ENCODE results near the gene ASTN2. TPM values are rescaled to one million over a fixed set of nuclear protein-coding genes. Genes with fewer than 3 reads are reported as not detected.

ASTN2 gene
- total and polyA plus RNA-seq, 2 donors (not counting 3 experiments of a cell fraction or from before 2014, with no cell fraction given), result 1.0 to 1.9 TPM

DNA sequence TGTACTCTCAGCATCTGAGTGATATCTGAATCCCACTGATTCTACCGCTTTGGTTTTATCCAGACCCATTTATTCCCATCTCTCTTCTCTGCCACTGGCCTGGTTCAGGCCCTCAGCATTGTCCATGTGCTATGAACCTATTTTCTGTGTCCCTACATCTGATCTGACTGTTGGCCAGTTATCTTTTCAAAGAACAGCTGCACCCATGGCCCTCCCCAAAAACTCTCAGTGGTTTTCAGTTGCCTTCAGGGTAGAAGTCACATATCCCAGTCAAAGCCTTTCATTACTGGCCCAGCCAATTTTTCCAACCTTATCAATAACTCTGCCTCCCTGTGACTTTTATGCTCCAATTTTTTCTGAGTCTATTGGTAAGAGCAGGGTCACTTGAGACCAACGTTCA, 430.7 kb downstream of the ASTN2 start:
- no peaks in the 10 kb centered on the region for H4K20me1 ChIP-seq (replicated peaks; ENCODE audit: control insufficient read depth, extremely low read depth, insufficient read depth, low read length)
- H3K27ac ChIP-seq (ENCODE audit: insufficient read depth, low read depth, low read length), result no peak overlapping the region
- H3K27me3 ChIP-seq (ENCODE audit: control insufficient read depth in 2 of 2, insufficient read depth in 2 of 2, low read length in 2 of 2), result no peaks in the 10 kb centered on the region
- FAIRE-seq (no peak), DNase-seq (ENCODE audit: low read depth, low spot score) (no peak)
- dilution Hi-C loops (cut with MboI; ENCODE audit: extremely low pct_ligation_motif_present, low sequenced_read_pairs), result no loop called here
- H3K9me1 ChIP-seq (replicated peaks; ENCODE audit: control insufficient read depth, extremely low read depth, insufficient read depth, low read length), result no peaks in the 10 kb centered on the region
- H3K4me1 ChIP-seq (ENCODE audit: control insufficient read depth, extremely low read depth, insufficient read depth, low read length), result no peaks in the 10 kb centered on the region
- no peaks in the 10 kb centered on the region for H3K36me3 ChIP-seq (ENCODE audit: control insufficient read depth in 2 of 2, extremely low read depth in 1 of 2, insufficient read depth in 2 of 2, low read length in 2 of 2)
- POLR2A ChIA-PET, result no interaction called here
- H3K9ac ChIP-seq (replicated peaks; ENCODE audit: extremely low read depth, insufficient read depth, low read length), result no peak overlapping the region
- no peaks in the 10 kb centered on the region for H3K79me2 ChIP-seq (ENCODE audit: control insufficient read depth, insufficient read depth, low read length)
- intact Hi-C loops (cut with micrococcal nuclease), result no loop called here
- H3K4me2 ChIP-seq (ENCODE audit: insufficient read depth, low read length), result no peak overlapping the region
- BruUV-seq (replicated peaks), result no TSS peak
- no peaks in the 10 kb centered on the region for H3K9me3 ChIP-seq (replicated peaks; ENCODE audit: control insufficient read depth, insufficient read depth, low read length)
- no peak overlapping the region for H2AFZ ChIP-seq (ENCODE audit: low read depth, low read length)
- CTCF ChIA-PET, result no interaction called here
- TF ChIP-seq POLR2AphosphoS5 (IDR thresholded peaks at IDR 0.05; ENCODE audit: insufficient read depth, low read depth, low read length) (no peak), GATA2 (IDR thresholded peaks at IDR 0.05; ENCODE audit: insufficient read depth, insufficient read length, low read depth, low read length) (no peak), FOS (IDR thresholded peaks at IDR 0.05; ENCODE audit: borderline replicate concordance, insufficient read depth, low read length) (no peak), MYC (IDR thresholded peaks at IDR 0.05; ENCODE audit: low read depth, low read length) (no peak)
- TF ChIP-seq, protein P1, sequence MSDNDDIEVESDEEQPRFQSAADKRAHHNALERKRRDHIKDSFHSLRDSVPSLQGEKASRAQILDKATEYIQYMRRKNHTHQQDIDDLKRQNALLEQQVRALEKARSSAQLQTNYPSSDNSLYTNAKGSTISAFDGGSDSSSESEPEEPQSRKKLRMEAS (IDR thresholded peaks at IDR 0.05; ENCODE audit: insufficient read depth, insufficient read length), result no peak
- TF ChIP-seq, protein P2, sequence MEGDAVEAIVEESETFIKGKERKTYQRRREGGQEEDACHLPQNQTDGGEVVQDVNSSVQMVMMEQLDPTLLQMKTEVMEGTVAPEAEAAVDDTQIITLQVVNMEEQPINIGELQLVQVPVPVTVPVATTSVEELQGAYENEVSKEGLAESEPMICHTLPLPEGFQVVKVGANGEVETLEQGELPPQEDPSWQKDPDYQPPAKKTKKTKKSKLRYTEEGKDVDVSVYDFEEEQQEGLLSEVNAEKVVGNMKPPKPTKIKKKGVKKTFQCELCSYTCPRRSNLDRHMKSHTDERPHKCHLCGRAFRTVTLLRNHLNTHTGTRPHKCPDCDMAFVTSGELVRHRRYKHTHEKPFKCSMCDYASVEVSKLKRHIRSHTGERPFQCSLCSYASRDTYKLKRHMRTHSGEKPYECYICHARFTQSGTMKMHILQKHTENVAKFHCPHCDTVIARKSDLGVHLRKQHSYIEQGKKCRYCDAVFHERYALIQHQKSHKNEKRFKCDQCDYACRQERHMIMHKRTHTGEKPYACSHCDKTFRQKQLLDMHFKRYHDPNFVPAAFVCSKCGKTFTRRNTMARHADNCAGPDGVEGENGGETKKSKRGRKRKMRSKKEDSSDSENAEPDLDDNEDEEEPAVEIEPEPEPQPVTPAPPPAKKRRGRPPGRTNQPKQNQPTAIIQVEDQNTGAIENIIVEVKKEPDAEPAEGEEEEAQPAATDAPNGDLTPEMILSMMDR (IDR thresholded peaks at IDR 0.05; ENCODE audit: extremely low read depth in 1 of 2, insufficient read depth in 1 of 2, low read depth in 1 of 2, low read length in 2 of 2), result no peak
- H3K4me3 ChIP-seq (replicated peaks in 1 of 3; ENCODE audit: insufficient read depth in 1 of 3, low read depth in 1 of 3, low read length in 3 of 3), result no peak overlapping the region

Data from endothelial cell of umbilical vein (primary cell).